HepG2 (cell line): ENCODE data around the gene SPAAR. TPM values are rescaled to one million over a fixed set of nuclear protein-coding genes. Genes with fewer than 3 reads are reported as not detected.
A peak's percentile ranks its signal among the peaks of the same experiment; 100 is the strongest.

Source experiments
- ATAC-seq: fragments of 200-7000 bp; cut with Tn5 transposase; 3 replicates; pipeline ENCODE4 v1.9.1; 2020; ENCODE audit warnings: mild to moderate bottlenecking, moderate library complexity
- BruUV-seq: library from RNA; stranded (reverse); fragments of 400-500 nt; replicated peaks from 2 replicates; lab custom pipeline; 2021; lab: Mats Ljungman, UMichigan
- CTCF ChIA-PET: fragments of 300-600 bp; formaldehyde crosslinking; extraction: SDS; loops from one replicate; lab custom pipeline; 2021; ENCODE audit warnings: low total read pairs, inconsistent platforms, low intra/inter-chr PET ratio; lab: Yijun Ruan, JAX
- POLR2A ChIA-PET: fragments of 350-600 bp; sonication (Branson Sonifier 250); formaldehyde crosslinking; loops from one replicate; lab custom pipeline; 2020; ENCODE audit warnings: antibody characterized with exemption, inconsistent platforms; lab: Yijun Ruan, JAX
- DNase-seq: peaks from one replicate; pipeline ENCODE4 v3.0.0-alpha.2; 2015; ENCODE audit warnings: low spot score
- FAIRE-seq: peaks from 3 replicates; lab custom pipeline; 2011; peaks lifted over from hg19 to GRCh38; lab: Jason Lieb, UNC
- H2AFZ ChIP-seq: one replicate; pipeline ENCODE4 v1.6.1; 2011; ENCODE audit warnings: low read length, inconsistent platforms
- H3K27ac ChIP-seq: fragments of 300-600 bp; 3 replicates; pipeline ENCODE4 v1.8.0; 2011; ENCODE audit warnings: mixed run types, mild to moderate bottlenecking, mixed read lengths, low read length, inconsistent platforms; ENCODE audit not compliant: insufficient read depth; ENCODE audit errors: extremely low read length
- H3K27me3 ChIP-seq, 2 experiments: fragments of 200-600 bp in 1 of 2; 2 replicates in 1 of 2; 3 replicates in 1 of 2; pipeline versions ENCODE4 v1.6.0 to v1.8.0; 2011; ENCODE audit warnings: low read length in 2 of 2, mild to moderate bottlenecking in 2 of 2, moderate library complexity in 2 of 2, inconsistent platforms in 1 of 2; ENCODE audit not compliant: insufficient read depth in 2 of 2, control insufficient read depth in 1 of 2
- H3K36me3 ChIP-seq, 2 experiments: fragments of 200-600 bp in 1 of 2; replicated peaks in 1 of 2; 2 replicates in 1 of 2; 3 replicates in 1 of 2; pipeline versions ENCODE4 v1.5.1 to v1.8.0; 2011; ENCODE audit warnings: low read length in 2 of 2, inconsistent platforms in 1 of 2; ENCODE audit not compliant: insufficient read depth in 2 of 2, control insufficient read depth in 1 of 2
- H3K4me1 ChIP-seq: 2 replicates; pipeline ENCODE4 v1.5.1; 2012; ENCODE audit warnings: low read length, inconsistent platforms; ENCODE audit not compliant: insufficient read depth
- H3K4me2 ChIP-seq: 2 replicates; pipeline ENCODE4 v1.6.0; 2011; ENCODE audit warnings: low read depth, low read length, inconsistent platforms
- H3K4me3 ChIP-seq, 3 experiments: fragments of 200-600 bp in 1 of 3; sonication (generic), shearing (Covaris generic) in 1 of 3; replicated peaks in 1 of 3; 2 replicates each; pipeline ENCODE4 v1.5.1; 2011 to 2016; ENCODE audit warnings: low read length in 3 of 3, inconsistent platforms in 2 of 3, low read depth in 2 of 3, mild to moderate bottlenecking in 2 of 3, control low read depth in 1 of 3, mixed read lengths in 1 of 3; ENCODE audit not compliant: insufficient read depth in 1 of 3
- H3K79me2 ChIP-seq: one replicate; pipeline ENCODE4 v1.6.1; 2011; ENCODE audit warnings: low read length, inconsistent platforms; ENCODE audit not compliant: insufficient read depth
- H3K9ac ChIP-seq: 2 replicates; pipeline ENCODE4 v1.6.0; 2011; ENCODE audit warnings: mild to moderate bottlenecking, low read depth, low read length, inconsistent platforms; ENCODE audit not compliant: insufficient read depth
- H3K9me3 ChIP-seq: 2 replicates; pipeline ENCODE4 v1.5.1; 2012; ENCODE audit warnings: mild to moderate bottlenecking, low read length
- H4K20me1 ChIP-seq: 2 replicates; pipeline ENCODE4 v1.6.0; 2011; ENCODE audit warnings: inconsistent platforms, mild to moderate bottlenecking, low read length, moderate library complexity; ENCODE audit not compliant: insufficient read depth
- HIVEP1 ChIP-seq: sonication (generic); formaldehyde crosslinking; IDR thresholded peaks from 2 replicates; pipeline ENCODE4 v1.4.0; 2020; ENCODE audit warnings: mild to moderate bottlenecking, missing genetic modification reagents
- HMGA1 ChIP-seq: sonication (generic); formaldehyde crosslinking; conservative IDR thresholded peaks from 2 replicates; pipeline ENCODE4 v1.4.0; 2020; ENCODE audit warnings: missing genetic modification reagents
- SUZ12 ChIP-seq: fragments of 150-350 bp; IDR thresholded peaks from 2 replicates; pipeline ENCODE4 v1.6.1; 2014; ENCODE audit warnings: low read depth, low read length
- ZNF350 ChIP-seq: sonication (generic); formaldehyde crosslinking; IDR thresholded peaks from 2 replicates; pipeline ENCODE4 v1.4.0; 2020; ENCODE audit warnings: mild to moderate bottlenecking, low read depth, missing genetic modification reagents, borderline replicate concordance
- ZNF768 ChIP-seq: sonication (generic); formaldehyde crosslinking; IDR thresholded peaks from 2 replicates; pipeline ENCODE4 v1.4.0; 2020; ENCODE audit warnings: missing genetic modification reagents
- WGBS: methylation state at CpG from one replicate; pipeline ENCODE4 v1.1.6; 2017; ENCODE audit warnings: low lambda C conversion rate; 5-methylcytosine and 5-hydroxymethylcytosine counted together
- in situ Hi-C: cut with HindIII; loops from 2 replicates; pipeline ENCODE4 v1.10.0; 2017; ENCODE audit warnings: low pct_unique_long_range_greater_than_20kb; ENCODE audit not compliant: extremely low pct_ligation_motif_present
- intact Hi-C: fragments of 100-400 bp; cut with micrococcal nuclease; formaldehyde crosslinking; loops from one replicate; pipeline ENCODE4 v1.10.0; 2022; ENCODE audit not compliant: unreplicated experiment
- polyA plus RNA-seq, 8 experiments: library from polyadenylated mRNA; depleted of rRNA in 3 of 8; stranded (reverse) in 7 of 8; unstranded in 1 of 8; fragments of >200 nt; fragmentation: Illumina TruSeq in 4 of 8; extraction: Trizol in 4 of 8; gene quantifications; 2 replicates each; pipeline versions ENCODE4 v1.2.1 to v1.2.3, GENCODE V29; 2011 to 2016; ENCODE audit warnings: low read depth in 4 of 8, missing spikeins in 1 of 8, mixed read lengths in 1 of 8; ENCODE audit not compliant: insufficient read depth in 1 of 8
- total RNA-seq, 5 experiments: library from RNA; depleted of rRNA; stranded (reverse); fragments of >200 nt; fragmentation: Illumina TruSeq; extraction: Trizol; gene quantifications; 2 replicates each; pipeline ENCODE4 v1.2.3, GENCODE V29; 2016; ENCODE audit warnings: low read depth in 1 of 5
- TF ChIP-seq, protein P1 (sequence below): sonication (generic); formaldehyde crosslinking; IDR thresholded peaks from 2 replicates; pipeline ENCODE4 v1.8.0; 2022; ENCODE audit warnings: missing genetic modification reagents, mild to moderate bottlenecking, moderate library complexity, borderline replicate concordance
- TF ChIP-seq, protein P2 (sequence below), 2 experiments: IDR thresholded peaks; 2 replicates each; pipeline ENCODE4 v1.6.1; 2011 to 2012; ENCODE audit warnings: low read length in 2 of 2, borderline replicate concordance in 1 of 2, low read depth in 1 of 2, mild to moderate bottlenecking in 1 of 2, moderate library complexity in 1 of 2
- TF ChIP-seq, protein P3 (sequence below), 2 experiments: sonication (generic) in 1 of 2; formaldehyde crosslinking in 1 of 2; IDR thresholded peaks; 2 replicates each; pipeline versions ENCODE4 v1.4.0 to v1.6.1; 2016 to 2020; ENCODE audit warnings: borderline replicate concordance in 1 of 2, low read depth in 1 of 2, mild to moderate bottlenecking in 1 of 2, missing genetic modification reagents in 1 of 2
- TF ChIP-seq, protein P4 (sequence below): sonication (generic); formaldehyde crosslinking; IDR thresholded peaks from 2 replicates; pipeline ENCODE4 v1.5.0; 2020; ENCODE audit warnings: missing genetic modification reagents

The SPAAR gene
- total and polyA plus RNA-seq, 2 of the 13 experiments (the other 11 are each of a cell fraction or from before 2014, with no cell fraction given), result 0.07 TPM; not detected in 1

DNA sequence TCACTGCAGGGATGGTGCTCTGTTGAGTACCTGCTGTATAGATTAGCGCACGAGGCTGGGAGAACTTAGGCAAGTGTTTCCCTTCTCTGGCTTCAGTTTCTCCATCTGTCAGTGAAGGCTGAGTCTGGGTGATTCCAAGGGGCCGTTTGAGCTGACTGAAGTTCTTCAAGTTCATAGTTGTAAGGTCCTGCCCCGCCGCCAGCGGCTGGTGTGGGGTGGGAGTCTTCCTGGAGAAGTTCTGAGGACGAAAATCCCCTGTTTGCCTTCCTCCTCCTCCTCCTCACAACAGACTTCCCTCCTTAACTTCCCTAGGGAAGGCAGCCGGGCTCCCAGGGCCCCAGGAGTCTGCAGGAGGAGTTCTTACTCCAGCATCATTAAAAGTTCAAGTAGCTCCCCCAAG is 5.0 kb upstream of the SPAAR start (continued):
- TF ChIP-seq, protein P1, sequence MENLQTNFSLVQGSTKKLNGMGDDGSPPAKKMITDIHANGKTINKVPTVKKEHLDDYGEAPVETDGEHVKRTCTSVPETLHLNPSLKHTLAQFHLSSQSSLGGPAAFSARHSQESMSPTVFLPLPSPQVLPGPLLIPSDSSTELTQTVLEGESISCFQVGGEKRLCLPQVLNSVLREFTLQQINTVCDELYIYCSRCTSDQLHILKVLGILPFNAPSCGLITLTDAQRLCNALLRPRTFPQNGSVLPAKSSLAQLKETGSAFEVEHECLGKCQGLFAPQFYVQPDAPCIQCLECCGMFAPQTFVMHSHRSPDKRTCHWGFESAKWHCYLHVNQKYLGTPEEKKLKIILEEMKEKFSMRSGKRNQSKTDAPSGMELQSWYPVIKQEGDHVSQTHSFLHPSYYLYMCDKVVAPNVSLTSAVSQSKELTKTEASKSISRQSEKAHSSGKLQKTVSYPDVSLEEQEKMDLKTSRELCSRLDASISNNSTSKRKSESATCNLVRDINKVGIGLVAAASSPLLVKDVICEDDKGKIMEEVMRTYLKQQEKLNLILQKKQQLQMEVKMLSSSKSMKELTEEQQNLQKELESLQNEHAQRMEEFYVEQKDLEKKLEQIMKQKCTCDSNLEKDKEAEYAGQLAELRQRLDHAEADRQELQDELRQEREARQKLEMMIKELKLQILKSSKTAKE, result no peak
- TF ChIP-seq HIVEP1, result no peak
- no peak for TF ChIP-seq SUZ12

DNA sequence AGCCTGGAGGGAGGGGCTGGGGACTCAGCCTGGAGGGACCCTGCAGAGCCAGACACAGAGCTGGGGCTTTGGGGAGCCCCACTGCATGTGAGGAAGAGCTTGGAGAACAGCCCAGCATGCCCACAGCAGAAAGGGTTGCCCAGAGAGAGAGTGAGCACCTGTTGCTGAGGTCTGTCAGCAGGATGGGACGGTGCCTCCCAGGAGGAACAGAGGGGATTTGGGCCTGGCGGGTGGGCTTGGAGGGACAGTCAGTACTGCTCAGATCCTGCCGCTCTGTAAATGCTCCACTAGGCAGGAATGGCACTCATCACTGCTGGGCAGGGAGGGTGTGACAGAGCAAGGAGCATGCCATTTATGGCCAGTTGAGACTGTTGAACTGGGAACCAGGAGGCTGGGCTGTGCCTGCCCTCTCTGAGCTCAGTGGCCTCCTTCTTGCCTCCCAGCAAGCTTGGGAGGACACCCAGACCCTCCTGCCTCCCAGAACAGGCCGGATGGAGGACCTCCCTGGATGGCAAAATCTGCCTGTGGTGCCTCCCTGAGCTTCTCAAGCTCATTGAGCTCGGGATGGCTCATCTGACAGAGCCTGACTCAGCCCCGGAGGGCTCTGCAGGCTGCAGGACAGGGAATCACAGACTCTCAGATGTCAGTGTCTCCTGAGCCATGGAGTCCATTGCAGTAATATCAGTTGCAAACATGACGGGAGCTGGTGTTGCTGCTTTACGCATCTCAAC is 4.1 kb upstream of the SPAAR start:
- ChIA-PET POLR2A (interaction anchor here (1.1 kb wide), 1 partner anchor 91 kb away, joined by 3 read pairs; the partner anchor contains the start of gene HINT2), CTCF (no interaction called here)
- no peak overlapping the region for H2AFZ ChIP-seq
- peak overlapping the region; percentile 96 for H3K4me2 ChIP-seq
- peaks cover 66% of the 10 kb centered on the region for H3K4me1 ChIP-seq
- DNase-seq (no peak), ATAC-seq (peak; percentile 7; the same call in 1 of the 3 replicates), FAIRE-seq (no peak)
- no peaks in the 10 kb centered on the region for H3K79me2 ChIP-seq
- BruUV-seq, result no TSS peak
- in situ Hi-C loops, result no loop called here
- peaks cover 0 to 11% of the 10 kb centered on the region in 2 experiments; a peak in 2 of 5 replicates for H3K27me3 ChIP-seq
- no peaks in the 10 kb centered on the region for H3K36me3 ChIP-seq
- H3K9ac ChIP-seq, result no peak overlapping the region
- no peaks in the 10 kb centered on the region for H3K9me3 ChIP-seq
- WGBS, result 43% methylated on average over 6 of the region's 8 CpGs
- intact Hi-C loops, result no loop called here
- peak overlapping the region in 1 of 3 experiments; percentile 67; a peak in 1 of 6 replicates for H3K4me3 ChIP-seq
- H3K27ac ChIP-seq, result no peak overlapping the region
- no peaks in the 10 kb centered on the region for H4K20me1 ChIP-seq
- TF ChIP-seq ZNF350 (CRISPR knock-in tag) (0 out of 2 replicates have a peak, but pooled peaks have one; percentile 13), HMGA1 (CRISPR knock-in tag) (no peak), ZNF768 (CRISPR knock-in tag) (peak; percentile 80; the same call in 1 of the 2 replicates)
- TF ChIP-seq, protein P2, sequence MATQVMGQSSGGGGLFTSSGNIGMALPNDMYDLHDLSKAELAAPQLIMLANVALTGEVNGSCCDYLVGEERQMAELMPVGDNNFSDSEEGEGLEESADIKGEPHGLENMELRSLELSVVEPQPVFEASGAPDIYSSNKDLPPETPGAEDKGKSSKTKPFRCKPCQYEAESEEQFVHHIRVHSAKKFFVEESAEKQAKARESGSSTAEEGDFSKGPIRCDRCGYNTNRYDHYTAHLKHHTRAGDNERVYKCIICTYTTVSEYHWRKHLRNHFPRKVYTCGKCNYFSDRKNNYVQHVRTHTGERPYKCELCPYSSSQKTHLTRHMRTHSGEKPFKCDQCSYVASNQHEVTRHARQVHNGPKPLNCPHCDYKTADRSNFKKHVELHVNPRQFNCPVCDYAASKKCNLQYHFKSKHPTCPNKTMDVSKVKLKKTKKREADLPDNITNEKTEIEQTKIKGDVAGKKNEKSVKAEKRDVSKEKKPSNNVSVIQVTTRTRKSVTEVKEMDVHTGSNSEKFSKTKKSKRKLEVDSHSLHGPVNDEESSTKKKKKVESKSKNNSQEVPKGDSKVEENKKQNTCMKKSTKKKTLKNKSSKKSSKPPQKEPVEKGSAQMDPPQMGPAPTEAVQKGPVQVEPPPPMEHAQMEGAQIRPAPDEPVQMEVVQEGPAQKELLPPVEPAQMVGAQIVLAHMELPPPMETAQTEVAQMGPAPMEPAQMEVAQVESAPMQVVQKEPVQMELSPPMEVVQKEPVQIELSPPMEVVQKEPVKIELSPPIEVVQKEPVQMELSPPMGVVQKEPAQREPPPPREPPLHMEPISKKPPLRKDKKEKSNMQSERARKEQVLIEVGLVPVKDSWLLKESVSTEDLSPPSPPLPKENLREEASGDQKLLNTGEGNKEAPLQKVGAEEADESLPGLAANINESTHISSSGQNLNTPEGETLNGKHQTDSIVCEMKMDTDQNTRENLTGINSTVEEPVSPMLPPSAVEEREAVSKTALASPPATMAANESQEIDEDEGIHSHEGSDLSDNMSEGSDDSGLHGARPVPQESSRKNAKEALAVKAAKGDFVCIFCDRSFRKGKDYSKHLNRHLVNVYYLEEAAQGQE (IDR thresholded peaks at IDR 0.05; ENCODE audit: borderline replicate concordance in 1 of 2, low read depth in 1 of 2, low read length in 2 of 2), result no peak
- TF ChIP-seq, protein P3, sequence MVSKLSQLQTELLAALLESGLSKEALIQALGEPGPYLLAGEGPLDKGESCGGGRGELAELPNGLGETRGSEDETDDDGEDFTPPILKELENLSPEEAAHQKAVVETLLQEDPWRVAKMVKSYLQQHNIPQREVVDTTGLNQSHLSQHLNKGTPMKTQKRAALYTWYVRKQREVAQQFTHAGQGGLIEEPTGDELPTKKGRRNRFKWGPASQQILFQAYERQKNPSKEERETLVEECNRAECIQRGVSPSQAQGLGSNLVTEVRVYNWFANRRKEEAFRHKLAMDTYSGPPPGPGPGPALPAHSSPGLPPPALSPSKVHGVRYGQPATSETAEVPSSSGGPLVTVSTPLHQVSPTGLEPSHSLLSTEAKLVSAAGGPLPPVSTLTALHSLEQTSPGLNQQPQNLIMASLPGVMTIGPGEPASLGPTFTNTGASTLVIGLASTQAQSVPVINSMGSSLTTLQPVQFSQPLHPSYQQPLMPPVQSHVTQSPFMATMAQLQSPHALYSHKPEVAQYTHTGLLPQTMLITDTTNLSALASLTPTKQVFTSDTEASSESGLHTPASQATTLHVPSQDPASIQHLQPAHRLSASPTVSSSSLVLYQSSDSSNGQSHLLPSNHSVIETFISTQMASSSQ (IDR thresholded peaks at IDR 0.05; ENCODE audit: low read depth), result no peak
- TF ChIP-seq, protein P3 (CRISPR knock-in tag; IDR thresholded peaks at IDR 0.05; ENCODE audit: borderline replicate concordance), result no peak
- TF ChIP-seq, protein P4, sequence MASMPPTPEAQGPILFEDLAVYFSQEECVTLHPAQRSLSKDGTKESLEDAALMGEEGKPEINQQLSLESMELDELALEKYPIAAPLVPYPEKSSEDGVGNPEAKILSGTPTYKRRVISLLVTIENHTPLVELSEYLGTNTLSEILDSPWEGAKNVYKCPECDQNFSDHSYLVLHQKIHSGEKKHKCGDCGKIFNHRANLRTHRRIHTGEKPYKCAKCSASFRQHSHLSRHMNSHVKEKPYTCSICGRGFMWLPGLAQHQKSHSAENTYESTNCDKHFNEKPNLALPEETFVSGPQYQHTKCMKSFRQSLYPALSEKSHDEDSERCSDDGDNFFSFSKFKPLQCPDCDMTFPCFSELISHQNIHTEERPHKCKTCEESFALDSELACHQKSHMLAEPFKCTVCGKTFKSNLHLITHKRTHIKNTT, result no peak
